SHP77 (cell line): ENCODE data around the gene PXN.

Experiments
- DNase-seq, 2 experiments: peaks; one replicate each; lab custom pipeline; 2025; lab: John Stamatoyannopoulos, UW

The PXN gene

DNA sequence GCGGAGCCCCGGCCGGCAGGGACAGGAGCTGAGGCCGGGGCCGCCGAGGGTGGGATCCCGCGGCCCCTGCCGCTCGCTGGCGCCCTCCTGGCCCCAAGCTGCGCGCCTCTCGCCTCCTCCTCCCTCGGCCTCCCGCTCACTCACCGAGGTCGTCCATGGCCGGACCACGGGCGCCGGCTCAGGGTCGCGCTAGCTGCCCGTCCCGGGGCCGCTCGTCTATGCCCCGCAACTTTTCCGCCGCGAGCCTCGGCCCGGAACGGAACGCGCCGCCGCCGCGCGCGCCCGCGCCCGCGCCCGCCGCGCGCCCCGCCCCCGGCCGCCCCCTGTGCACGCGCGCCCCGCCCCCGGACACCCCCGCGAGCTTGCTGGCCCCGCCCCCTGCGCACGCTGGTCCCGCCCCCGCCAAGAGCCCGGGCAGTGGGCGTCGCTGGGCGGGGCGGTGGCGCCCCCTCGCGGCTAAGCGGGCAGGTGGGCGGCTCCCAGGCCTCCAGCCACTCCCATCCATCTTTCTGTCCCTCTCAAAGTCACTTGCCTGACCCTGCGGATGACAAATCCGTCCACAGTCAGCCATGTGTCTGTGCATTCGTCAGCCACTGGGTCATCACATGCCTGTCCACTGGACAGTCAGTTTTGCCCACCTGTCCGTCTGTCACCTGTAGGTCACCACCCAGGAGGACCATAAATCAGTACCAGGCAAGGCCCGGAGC lies at the start of gene PXN:
Gene PXN, minus strand, starts transcription at position 258 of the 707 bp plus-strand sequence. Its CDS starts 101 bp downstream, at position 157.
- peak; percentile 53 to 55 for DNase-seq

DNA sequence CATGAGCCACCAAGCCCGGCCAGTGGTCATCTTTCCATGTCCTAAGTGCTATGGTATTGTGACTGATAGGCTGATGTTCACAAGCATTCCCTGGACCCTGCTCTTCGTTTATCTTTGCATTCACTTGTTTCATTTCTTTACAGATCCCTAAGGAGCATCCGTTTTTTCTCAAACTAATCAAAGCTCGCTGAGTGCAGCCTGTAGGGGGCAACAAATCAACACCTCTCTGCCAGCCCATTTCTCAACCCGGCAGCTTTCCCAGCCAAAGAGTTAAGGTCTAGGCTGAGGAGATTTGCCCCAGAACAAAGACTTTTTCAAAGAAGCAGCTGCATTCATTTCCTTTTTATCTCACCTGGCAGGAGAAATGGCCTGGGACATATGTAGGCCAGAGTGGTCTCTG lies 48.7 kb upstream of the PXN start:
- DNase-seq = peak in 1 of 2 experiments; percentile 19

DNA sequence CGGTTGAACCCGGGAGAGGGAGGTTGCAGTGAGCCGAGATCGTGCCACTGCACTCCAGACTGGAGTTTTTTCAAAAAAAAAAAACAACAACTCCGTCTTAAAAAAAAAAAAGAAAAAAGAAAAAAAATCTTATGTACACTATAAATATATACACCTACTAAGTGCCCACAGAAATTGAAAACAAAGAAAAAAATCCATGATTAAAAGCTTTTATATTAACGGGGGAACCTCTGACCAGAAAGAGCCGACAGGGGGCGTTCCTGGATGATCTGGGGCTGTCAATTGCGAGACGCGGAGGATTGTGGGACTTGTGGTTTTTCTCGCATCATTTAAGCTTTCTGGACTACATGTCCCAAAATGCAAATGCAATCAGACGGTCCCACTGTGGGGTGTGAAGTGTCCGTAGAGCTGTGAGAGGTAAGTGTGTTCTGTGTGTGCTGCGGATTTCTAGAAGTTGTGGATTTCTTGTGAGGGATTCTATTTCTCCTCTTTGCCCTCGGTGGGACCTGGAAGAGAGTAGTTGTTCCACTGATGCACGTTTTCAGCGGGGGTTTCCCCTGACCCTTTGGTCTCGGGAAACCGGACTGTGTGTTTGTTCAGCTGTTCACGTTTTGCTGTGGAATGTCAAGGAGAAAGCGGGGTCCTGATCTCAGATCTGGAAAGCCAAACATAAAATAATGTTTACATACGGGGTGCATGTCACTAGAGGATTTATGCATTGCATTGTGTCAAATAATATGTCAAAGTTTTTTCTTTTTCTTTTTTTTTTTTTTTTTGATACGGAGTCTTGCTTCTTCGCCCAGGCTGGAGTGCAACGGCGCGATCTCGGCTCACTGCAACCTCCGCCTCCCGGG lies 36.7 kb upstream of the PXN start, which contains the start of gene SIRT4:
Gene SIRT4, plus strand, starts transcription at position 360 of the 854 bp plus-strand sequence. CDS start 1,241 bp downstream, outside the sequence.
- peak; percentile 97 to 98 for DNase-seq

DNA sequence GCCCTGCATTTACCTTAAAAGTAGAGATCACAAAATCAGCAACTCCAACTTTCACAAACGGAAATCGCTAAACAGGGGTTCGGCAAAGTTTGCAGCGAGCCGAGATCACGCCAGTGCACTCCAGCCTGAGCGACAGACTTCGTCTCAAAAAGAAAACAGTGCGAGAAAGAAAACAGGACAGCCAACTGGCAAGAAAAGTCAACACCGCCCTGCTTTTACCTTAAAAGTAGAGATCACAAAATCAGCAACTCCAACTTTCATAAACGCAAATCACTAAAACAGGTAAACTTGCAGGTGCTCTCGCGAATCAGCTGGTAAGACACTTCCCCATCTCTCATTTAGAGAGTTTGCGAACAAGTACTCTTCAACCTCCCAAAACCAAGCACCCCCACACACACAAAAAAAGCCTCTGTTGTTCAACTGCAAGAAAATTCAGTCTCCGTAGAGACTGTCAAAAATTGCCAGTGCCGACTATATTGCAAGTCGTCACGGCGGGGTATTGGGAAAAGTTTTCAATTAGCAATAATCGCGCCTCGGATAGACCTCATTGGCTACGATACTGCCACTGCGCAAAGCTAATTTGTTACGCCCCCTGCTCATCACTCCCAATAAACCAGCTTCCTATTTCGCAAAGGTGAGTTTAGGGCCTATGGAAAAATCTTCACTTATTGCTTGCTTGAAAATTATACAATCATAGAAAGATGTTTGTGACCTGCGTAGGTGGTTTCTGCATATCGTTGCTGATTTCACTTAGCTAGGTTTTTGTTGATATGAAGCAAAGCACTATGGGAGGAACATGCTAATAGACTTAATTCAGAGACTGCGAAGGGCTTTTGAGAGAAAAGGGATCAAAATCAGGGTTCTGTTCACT lies 27.4 kb upstream of the PXN start, which contains the start of gene RNU4-1:
Gene RNU4-1, minus strand, starts transcription at position 577 of the 871 bp plus-strand sequence.
- DNase-seq = peak; percentile 97

DNA sequence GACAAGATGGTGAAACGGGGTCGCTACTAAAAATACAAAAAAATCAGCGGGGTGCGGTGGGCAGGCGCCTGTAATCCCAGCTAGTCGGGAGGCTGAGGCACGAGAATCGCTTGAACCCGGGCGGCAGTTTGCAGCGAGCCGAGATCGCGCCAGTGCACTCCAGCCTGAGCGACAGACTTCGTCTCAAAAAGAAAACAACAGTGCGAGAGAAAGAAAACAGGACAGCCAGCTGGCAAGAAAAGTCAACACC lies 26.8 kb upstream of the PXN start:
- DNase-seq = no peak

DNA sequence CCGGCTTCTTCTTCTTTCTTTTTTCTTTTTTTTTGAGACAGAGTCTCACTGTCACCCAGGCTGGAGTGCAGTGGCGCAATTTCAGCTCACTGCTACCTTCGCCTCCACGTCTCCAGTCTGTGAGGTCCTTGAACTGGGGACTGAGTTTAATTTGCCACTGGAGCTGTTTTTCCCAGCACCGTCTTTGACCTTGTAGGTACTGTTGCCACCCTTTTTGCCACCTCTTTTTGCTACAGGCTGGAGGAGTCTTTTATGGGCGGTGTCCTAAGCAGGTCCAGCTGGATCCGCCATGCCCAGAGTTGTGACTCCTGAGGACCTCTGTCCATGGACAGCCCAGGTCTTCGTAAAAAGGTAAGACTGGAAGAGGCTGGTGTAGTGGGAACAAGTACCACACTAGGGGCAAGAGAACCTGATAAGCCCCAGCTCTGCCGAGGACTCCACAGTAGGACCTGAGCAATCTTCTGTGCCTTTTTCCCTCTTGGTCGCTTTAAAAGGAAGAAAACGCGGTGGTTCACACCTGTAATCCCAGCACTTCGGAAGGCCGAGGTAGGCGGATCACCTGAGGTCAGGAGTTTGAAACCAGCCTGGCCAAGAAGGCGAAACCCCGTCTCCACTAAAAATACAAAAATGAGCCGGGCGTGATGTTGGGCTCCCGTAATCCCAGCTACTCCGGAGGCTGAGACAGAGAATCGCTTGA lies 25.2 kb upstream of the PXN start:
- peak; percentile 57 to 65 for DNase-seq

DNA sequence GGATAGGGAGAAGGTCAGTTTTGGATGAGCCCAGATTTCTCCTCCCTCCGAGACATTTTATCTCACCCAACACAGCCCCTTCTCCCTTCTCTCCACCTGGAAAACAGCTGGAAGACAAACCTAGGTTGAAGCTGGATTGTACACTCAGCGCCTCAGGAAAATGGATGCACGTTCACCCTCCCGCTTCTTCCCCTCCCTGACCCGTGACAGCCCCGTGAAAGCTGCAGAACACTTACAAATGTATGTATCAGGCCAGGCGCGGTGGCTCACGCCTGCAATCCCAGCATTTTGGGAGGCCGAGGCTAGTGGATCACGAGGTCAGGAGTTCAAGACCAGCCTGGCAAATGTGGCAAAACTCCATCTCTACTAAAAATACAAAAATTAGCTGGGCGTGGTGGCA lies 22.0 kb upstream of the PXN start:
- DNase-seq = no peak

DNA sequence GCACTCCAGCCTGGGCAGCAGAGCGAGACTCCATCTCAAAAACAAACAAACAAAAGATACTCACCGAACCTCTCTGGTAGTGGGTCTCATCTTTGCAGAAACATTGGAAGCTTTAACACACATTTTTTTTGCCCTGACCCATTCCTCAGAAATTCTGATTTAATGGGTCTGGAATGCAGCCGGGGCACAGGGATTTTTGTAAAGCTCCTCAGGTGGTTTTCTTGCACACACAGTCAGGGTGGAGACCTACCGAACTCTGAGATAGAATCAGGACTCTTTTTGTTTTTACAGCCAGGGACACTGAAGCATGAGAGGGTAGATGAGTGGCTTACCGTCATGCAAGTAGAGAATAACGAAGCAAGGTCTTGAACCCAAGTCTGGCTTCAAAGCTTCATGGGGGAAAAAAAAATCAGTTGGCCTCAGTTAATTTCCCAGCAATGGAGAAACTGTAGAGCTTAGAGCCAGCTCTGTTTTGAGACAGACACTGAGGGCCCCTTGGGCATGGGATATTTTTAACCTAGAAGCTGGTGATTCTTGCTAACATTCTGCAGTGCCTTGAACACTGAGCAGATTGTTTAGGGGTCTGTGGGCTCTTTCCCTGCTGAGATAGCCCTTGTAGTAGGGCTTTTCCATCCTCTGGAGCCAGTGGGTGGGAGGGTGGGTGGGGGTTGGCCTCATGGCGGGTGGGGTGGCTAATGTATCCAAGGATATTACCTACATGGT lies 21.4 kb upstream of the PXN start:
- no peak for DNase-seq

DNA sequence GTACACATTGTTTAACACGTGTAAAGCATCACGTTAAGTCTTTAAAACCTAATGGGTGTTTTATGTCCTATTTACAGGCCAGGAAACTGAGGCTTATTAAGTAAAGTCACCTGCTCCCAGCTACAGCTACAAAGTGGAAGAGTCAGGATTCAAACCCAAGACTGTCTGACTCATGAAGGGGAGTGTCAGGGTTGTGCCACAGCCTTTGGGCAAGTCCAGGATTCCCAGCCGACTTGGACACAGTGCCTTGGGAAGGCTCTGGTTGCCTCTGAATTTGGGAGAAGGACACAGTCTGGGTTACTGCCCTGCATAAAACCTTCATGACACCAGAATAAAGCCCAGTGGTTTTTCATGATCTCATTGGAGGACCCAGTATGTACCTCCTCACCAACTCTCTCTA lies 18.9 kb upstream of the PXN start:
- DNase-seq = no peak

DNA sequence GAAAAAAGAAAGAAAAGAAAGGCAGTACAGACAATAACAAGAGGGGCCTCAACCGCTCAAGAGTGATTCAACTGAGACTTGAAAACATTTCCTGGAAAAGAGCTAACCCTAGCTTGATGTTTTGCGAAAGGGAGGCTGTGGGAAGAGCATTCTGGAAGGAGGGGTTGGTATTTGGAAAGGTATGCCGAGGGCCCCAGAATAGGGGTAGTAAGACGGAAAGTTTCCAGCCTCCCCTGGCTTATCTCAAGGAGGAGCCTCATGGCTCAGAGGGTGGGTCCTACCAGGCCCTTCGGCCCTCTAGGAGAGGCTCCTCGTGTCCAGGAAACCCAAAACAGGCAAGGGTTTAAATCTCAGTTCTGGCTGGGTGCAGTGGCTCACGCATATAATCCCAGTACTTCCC lies 17.8 kb upstream of the PXN start:
- no peak for DNase-seq

DNA sequence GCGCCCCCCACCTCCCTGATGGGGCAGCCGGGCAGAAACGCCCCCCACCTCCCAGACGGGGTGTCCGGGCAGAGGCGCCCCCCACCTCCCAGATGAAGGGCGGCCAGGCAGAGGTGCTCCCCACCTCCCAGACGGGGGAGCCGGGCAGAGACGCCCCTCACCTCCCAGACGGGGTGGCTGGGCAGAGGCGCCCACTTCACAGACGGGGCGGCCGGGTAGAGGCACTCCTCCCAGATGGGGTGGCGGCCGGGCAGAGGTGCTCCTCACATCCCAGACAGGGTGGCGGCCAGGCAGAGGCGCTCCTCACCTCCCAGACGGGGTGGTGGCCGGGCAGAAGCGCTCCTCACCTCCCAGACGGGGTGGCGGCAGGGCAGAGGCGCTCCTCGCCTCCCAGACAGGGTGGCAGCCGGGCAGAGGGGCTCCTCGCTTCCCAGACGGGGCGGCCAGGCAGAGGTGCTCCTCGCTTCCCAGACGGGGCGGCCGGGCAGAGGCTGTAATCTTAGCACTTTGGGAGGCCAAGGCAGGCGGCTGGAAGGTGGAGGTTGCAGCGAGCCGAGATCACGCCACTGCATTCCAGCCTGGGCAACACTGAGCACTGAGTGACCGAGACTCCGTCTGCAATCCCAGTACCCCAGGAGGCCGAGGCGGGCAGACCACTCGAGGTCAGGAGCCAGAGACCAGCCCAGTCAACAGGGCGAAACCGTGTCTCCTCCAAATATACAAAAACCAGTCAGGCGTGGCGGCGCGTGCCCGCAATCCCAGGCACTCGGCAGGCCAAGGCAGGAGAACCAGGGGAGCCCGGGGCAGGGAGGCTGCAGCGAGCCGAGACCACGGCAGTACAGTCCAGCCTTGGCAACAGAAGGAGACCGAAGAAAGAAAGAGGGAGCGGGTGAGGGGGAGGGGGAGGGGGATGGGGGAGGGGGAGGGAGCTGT lies 12.9 kb upstream of the PXN start:
- no peak for DNase-seq

DNA sequence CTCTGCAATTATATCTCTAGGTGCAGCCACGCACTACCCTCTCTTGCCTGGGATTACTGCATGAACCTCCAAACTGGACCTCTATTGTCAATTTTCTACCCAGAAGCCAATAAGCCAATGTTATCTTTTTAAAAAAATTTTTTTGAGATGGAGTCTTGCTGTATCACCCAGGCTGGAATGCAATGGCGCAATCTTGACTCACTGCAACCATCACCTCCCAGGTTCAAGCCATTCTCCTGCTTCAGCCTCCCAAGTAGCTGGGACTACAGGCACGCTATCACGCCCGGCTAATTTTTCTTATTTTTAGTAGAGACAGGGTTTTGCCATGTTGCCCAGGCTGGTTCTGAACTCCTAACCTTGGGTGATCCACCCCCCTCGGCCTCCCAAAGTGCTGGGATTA lies 11.2 kb upstream of the PXN start:
- DNase-seq = no peak

DNA sequence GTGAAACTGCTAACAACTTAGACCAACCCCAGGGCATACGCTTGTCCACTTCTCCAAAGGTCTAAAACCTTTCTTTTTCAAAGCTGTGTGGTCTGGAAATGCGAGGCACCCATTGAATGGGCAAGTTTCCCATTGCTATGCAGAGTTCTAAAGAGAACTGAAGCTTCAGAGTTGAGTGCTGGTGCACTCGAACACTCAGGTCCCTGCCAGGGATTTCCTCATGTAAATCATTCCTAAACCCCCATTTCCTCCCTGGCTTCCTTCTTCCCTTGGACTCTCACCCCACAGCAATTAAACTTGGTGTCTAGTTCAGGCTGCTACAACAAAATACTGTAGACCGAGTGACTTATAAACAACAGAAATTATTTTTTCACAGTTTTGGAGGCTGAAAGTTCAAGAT lies 2.2 kb upstream of the PXN start:
- DNase-seq = no peak

DNA sequence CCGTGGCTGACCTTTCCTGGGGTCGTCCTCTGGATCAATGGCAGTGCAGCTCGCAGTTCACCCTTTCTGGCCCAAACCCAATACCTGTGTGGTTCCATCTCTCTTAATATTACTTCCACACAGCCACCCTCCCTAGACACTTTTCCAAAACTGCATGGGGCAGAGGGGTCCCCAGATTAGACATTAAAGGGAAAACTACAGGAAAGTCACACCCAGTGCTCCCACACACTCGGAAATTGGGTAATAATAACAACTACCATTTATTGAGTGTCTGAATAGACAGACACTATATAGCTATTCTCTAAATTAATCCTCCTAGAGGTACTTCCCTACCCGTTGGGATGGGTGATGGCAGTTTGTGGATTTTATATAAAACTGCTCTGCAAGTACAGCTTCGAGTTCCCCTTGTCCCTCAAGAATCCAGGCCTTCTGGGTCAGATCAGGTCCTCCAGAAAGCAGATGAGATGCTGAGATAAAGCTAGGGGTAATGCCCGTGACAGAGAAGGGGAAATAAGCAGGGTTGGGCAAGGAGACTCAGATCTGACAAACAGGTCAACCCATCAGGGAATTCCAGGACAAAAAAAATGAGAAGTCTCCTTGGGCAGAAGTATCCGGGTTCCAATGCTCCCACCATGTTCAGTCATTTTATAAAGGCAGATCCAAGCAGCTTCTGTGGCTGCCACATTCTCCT lies 795 bp upstream of the PXN start:
- no peak for DNase-seq

DNA sequence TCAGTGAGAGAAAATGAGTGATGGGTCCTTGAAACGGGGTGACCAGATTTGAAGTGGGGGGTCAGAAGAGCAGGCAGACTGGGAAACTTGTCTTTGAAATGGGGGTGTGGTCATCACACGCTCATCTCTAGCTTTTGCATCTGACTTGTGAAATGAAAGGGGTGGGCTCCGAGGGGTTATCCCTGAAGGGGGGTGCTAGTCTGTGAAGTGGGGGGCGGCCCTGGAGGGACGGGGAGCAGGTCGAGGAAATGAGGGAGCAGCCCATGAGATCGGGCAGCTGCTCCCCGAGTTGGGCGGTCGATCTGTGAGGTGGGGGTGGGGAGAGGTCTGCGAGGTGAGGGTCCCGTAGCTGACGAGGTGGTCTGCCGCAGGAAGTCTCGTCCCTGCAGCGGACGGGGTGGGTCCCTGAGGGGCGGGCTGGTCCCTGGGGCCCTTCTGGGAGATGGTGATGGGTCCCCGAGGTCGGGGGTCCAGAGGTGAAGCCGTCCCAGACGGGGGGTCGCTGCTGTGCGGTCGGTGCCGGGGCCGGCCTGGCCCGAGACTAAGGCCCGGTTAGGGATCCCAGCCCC lies 542 bp downstream of the PXN start:
- no peak for DNase-seq

DNA sequence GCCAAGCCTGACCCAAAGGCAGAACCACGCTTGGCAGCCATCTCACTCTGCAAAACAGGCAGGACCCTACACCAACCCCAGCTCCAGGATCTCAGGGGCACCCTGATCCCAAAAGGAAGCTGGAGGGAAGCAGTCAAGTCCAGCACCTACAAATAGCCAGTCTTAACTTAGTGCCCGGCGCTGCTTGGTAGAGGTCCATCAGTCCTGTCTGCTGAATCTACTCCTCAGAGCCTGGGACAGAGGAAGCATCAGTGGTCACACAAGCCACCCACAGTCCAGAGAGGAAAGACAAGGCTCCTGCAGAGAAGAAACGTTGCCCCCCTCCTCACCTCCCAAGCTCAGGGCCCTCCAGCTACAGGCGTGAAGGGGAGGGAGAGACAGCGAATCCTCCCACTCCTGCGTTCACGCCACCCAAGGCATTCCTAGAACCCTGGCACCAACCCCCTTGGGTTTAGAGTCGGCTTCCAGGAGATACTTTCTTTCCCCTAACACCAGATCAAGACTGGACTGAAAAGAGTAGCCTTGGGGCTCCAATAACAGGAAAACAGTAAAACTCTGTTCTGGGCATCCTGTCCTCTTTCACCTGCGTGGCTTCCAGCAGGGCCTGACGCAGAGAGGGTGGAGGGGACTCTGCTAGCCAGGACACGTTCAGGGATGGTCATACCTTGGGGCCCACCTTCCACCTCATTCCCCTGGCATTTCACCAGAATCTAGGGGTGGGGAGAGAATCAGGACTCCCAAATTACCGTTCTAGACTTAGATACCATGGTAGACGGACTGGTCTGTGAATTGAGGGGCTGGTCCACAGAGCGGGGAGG lies 1.2 kb downstream of the PXN start:
- no peak for DNase-seq

DNA sequence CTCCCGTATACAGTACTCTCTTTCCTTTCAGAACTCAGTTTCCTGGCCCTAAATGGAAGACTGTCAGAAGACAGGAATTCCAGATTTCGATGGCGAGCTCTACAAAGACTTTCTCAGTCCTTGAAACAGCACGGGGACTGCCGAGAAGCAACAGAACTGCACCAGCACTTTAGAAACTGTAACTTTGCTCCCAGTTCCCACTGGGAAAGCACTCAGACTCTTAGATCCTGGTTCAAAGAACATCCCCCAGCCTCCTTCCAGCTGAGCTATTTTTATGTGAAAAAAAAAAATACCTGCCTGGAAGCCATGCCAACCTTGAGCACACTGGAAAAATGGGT lies 1.8 kb downstream of the PXN start:
- DNase-seq = no peak
